Mesenchymal stem cell (in vitro differentiated cells and primary cell): ENCODE results near the gene ZNF317.
A peak's percentile ranks its signal among the peaks of the same experiment; 100 is the strongest.
"Not testable (repeated sequence)": the region's sequence is repeated elsewhere in the genome, so short reads cannot be mapped to it uniquely, and the experiment has no call there.

ENCODE experiments used
- DNase-seq: peaks from one replicate; pipeline ENCODE4 v3.0.0-alpha.2; 2013
- H2AFZ ChIP-seq: one replicate; pipeline ENCODE4 v1.6.1; 2013; ENCODE audit warnings: low read depth, mild to moderate bottlenecking, control low read depth, inconsistent platforms, low read length, moderate library complexity
- H2AK5ac ChIP-seq: 2 replicates; pipeline ENCODE4 v1.6.1; 2013; ENCODE audit warnings: low read length, moderate library complexity, mild to moderate bottlenecking, inconsistent platforms; ENCODE audit not compliant: severe bottlenecking
- H2BK120ac ChIP-seq: one replicate; pipeline ENCODE4 v1.6.1; 2013; ENCODE audit warnings: low read depth, mild to moderate bottlenecking, inconsistent platforms, low read length, moderate library complexity
- H2BK12ac ChIP-seq, 2 experiments: one replicate each; pipeline ENCODE4 v1.6.1; 2013; ENCODE audit warnings: inconsistent platforms in 2 of 2, low read length in 2 of 2, mild to moderate bottlenecking in 2 of 2, moderate library complexity in 2 of 2, control low read depth in 1 of 2
- H2BK15ac ChIP-seq: one replicate; pipeline ENCODE4 v1.6.1; 2013; ENCODE audit warnings: mild to moderate bottlenecking, low read depth, inconsistent platforms; ENCODE audit not compliant: poor library complexity, severe bottlenecking
- H2BK5ac ChIP-seq: 2 replicates; pipeline ENCODE4 v1.6.1; 2013; ENCODE audit warnings: low read depth, mild to moderate bottlenecking, low read length, control low read depth, inconsistent platforms; ENCODE audit not compliant: poor library complexity, severe bottlenecking
- H3K14ac ChIP-seq, 2 experiments: one replicate each; pipeline ENCODE4 v1.6.1; 2013; ENCODE audit warnings: inconsistent platforms in 2 of 2, low read length in 2 of 2, control low read depth in 1 of 2, mild to moderate bottlenecking in 1 of 2, moderate library complexity in 1 of 2
- H3K18ac ChIP-seq, 2 experiments: one replicate each; pipeline ENCODE4 v1.6.1; 2013; ENCODE audit warnings: inconsistent platforms in 2 of 2, low read length in 2 of 2, control low read depth in 1 of 2, low read depth in 1 of 2, mild to moderate bottlenecking in 1 of 2
- H3K23ac ChIP-seq, 2 experiments: one replicate each; pipeline ENCODE4 v1.6.1; 2013; ENCODE audit warnings: inconsistent platforms in 2 of 2, low read length in 2 of 2, mild to moderate bottlenecking in 2 of 2, moderate library complexity in 2 of 2, control low read depth in 1 of 2
- H3K27ac ChIP-seq: 2 replicates; pipeline ENCODE4 v1.5.1; 2013; ENCODE audit warnings: mild to moderate bottlenecking, moderate library complexity, low read length, control low read depth, inconsistent platforms; ENCODE audit not compliant: poor library complexity, severe bottlenecking
- H3K27me3 ChIP-seq, 2 experiments: 2 replicates each; pipeline versions ENCODE4 v1.6.1 to v1.7.0; 2013; ENCODE audit warnings: low read length in 2 of 2, mild to moderate bottlenecking in 2 of 2, moderate library complexity in 2 of 2, control low read depth in 1 of 2, inconsistent platforms in 1 of 2; ENCODE audit not compliant: control insufficient read depth in 1 of 2, insufficient read depth in 1 of 2
- H3K36me3 ChIP-seq, 2 experiments: 2 replicates each; pipeline versions ENCODE4 v1.6.1 to v1.7.0; 2013; ENCODE audit warnings: low read length in 2 of 2, control low read depth in 1 of 2, inconsistent platforms in 1 of 2, low read depth in 1 of 2, mild to moderate bottlenecking in 1 of 2; ENCODE audit not compliant: insufficient read depth in 2 of 2, control insufficient read depth in 1 of 2
- H3K4ac ChIP-seq, 2 experiments: one replicate each; pipeline ENCODE4 v1.6.1; 2013; ENCODE audit warnings: inconsistent platforms in 2 of 2, low read length in 2 of 2, mild to moderate bottlenecking in 2 of 2, moderate library complexity in 2 of 2, control low read depth in 1 of 2, low read depth in 1 of 2
- H3K4me1 ChIP-seq: 2 replicates; pipeline ENCODE4 v1.6.1; 2013; ENCODE audit warnings: low read depth, low read length, control low read depth; ENCODE audit not compliant: control insufficient read depth, insufficient read depth
- H3K4me2 ChIP-seq: 2 replicates; pipeline ENCODE4 v1.6.1; 2013; ENCODE audit warnings: low read length, mild to moderate bottlenecking, inconsistent platforms; ENCODE audit not compliant: poor library complexity, severe bottlenecking
- H3K4me3 ChIP-seq, 2 experiments: 2 replicates each; pipeline versions ENCODE4 v1.5.1 to v1.7.0; 2013; ENCODE audit warnings: low read length in 2 of 2, mild to moderate bottlenecking in 2 of 2, control low read depth in 1 of 2, low read depth in 1 of 2; ENCODE audit not compliant: insufficient read depth in 1 of 2
- H3K79me1 ChIP-seq: replicated peaks from 2 replicates; pipeline ENCODE4 v1.6.1; 2013; ENCODE audit warnings: mild to moderate bottlenecking, control low read depth, low read length, inconsistent platforms; ENCODE audit not compliant: poor library complexity, severe bottlenecking
- H3K9ac ChIP-seq: 2 replicates; pipeline ENCODE4 v1.7.0; 2013; ENCODE audit warnings: mild to moderate bottlenecking, low read length, moderate library complexity
- H3K9me3 ChIP-seq: 2 replicates; pipeline ENCODE4 v1.7.0; 2013; ENCODE audit warnings: mild to moderate bottlenecking, low read length; ENCODE audit not compliant: control insufficient read depth
- H4K8ac ChIP-seq: one replicate; pipeline ENCODE4 v1.6.1; 2013; ENCODE audit warnings: inconsistent platforms, mild to moderate bottlenecking, low read length, moderate library complexity
- H4K91ac ChIP-seq: one replicate; pipeline ENCODE4 v1.6.1; 2013; ENCODE audit warnings: mild to moderate bottlenecking, low read length, inconsistent platforms
- WGBS: methylation state at CpG from one replicate; pipeline ENCODE4 v1.1.7; 2013; ENCODE audit warnings: mixed read lengths; 5-methylcytosine and 5-hydroxymethylcytosine counted together

The ZNF317 gene

GRCh38 chr19:9198044-9198443 is 57.8 kb downstream of the ZNF317 start:
- not testable (repeated sequence) for H3K4me1 ChIP-seq, H2AK5ac ChIP-seq, H3K14ac ChIP-seq, H3K4me2 ChIP-seq, H2BK12ac ChIP-seq, H3K27me3 ChIP-seq, H3K4me3 ChIP-seq, H2BK15ac ChIP-seq, H3K23ac ChIP-seq, H3K4ac ChIP-seq, H2BK120ac ChIP-seq, H2BK5ac ChIP-seq, H4K8ac ChIP-seq, H3K9ac ChIP-seq, H3K18ac ChIP-seq, H3K27ac ChIP-seq, H2AFZ ChIP-seq, H4K91ac ChIP-seq, DNase-seq, H3K79me1 ChIP-seq, H3K36me3 ChIP-seq
- H3K9me3 ChIP-seq: peaks cover 17% of the 10 kb centered on the region
- WGBS: 33% methylated on average over 1 of the region's 2 CpGs

GRCh38 chr19:9205501-9206113 is 65.4 kb downstream of the ZNF317 start:
- Histone ChIP-seq H3K27ac (no peak overlapping the region), H2AK5ac (no peak overlapping the region), H3K4me2 (no peak overlapping the region), H3K4ac (no peak overlapping the region), H3K14ac (no peak overlapping the region), H3K4me3 (peak overlapping the region in 1 of 2 experiments; percentile 77), H3K9ac (peak overlapping the region; percentile 76), H3K27me3 (peaks cover 0 to 10% of the 10 kb centered on the region in 2 experiments), H2BK15ac (no peak overlapping the region), H2AFZ (no peak overlapping the region), H3K4me1 (no peaks in the 10 kb centered on the region), H3K23ac (no peak overlapping the region), H2BK5ac (no peak overlapping the region), H4K8ac (no peak overlapping the region), H2BK12ac (no peak overlapping the region), H2BK120ac (no peak overlapping the region), H3K18ac (no peak overlapping the region), H3K79me1 (no peaks in the 10 kb centered on the region), H4K91ac (no peak overlapping the region), H3K36me3 (no peaks in the 10 kb centered on the region), H3K9me3 (no peaks in the 10 kb centered on the region)
- 49% methylated on average over 13 of the region's 13 CpGs for WGBS
- DNase-seq: peak; percentile 49
